HEK293 (cell line): Measurements from ENCODE around the gene PMM1.
"Not testable (repeated sequence)": the region's sequence is repeated elsewhere in the genome, so short reads cannot be mapped to it uniquely, and the experiment has no call there.

Experiments used
- CTCF ChIA-PET: fragments of 350-600 bp; formaldehyde crosslinking; extraction: SDS; loops from one replicate; lab custom pipeline; 2021; ENCODE audit warnings: antibody characterized with exemption; lab: Yijun Ruan, JAX
- POLR2A ChIA-PET: fragments of 300-600 bp; formaldehyde crosslinking; extraction: SDS; loops from one replicate; lab custom pipeline; 2020; ENCODE audit warnings: antibody characterized with exemption, inconsistent platforms; lab: Yijun Ruan, JAX
- H3K27ac ChIP-seq: fragments of 200-500 bp; sonication (Bioruptor generic); 2 replicates; pipeline ENCODE4 v1.5.1; 2014; ENCODE audit warnings: low read depth, low read length, control low read depth, inconsistent platforms; ENCODE audit errors: extremely low read depth
- H3K36me3 ChIP-seq, 2 experiments: fragments of 200-500 bp in 1 of 2; sonication (Bioruptor generic) in 1 of 2; 1 replicate in 1 of 2; 2 replicates in 1 of 2; pipeline ENCODE4 v1.5.1; 2014 to 2017; ENCODE audit warnings: inconsistent platforms in 2 of 2, low read length in 2 of 2; ENCODE audit not compliant: control insufficient read depth in 2 of 2, insufficient read depth in 1 of 2
- H3K4me1 ChIP-seq: fragments of 200-500 bp; sonication (Bioruptor generic); 2 replicates; pipeline ENCODE4 v1.5.1; 2014; ENCODE audit warnings: mild to moderate bottlenecking, low read length, inconsistent platforms; ENCODE audit not compliant: control insufficient read depth, insufficient read depth
- H3K4me3 ChIP-seq: 2 replicates; pipeline ENCODE4 v1.5.1; 2011; ENCODE audit warnings: low read depth, mild to moderate bottlenecking, control low read depth, low read length, moderate library complexity
- H3K9me3 ChIP-seq: fragments of 200-500 bp; sonication (Bioruptor generic); 2 replicates; pipeline ENCODE4 v1.5.1; 2014; ENCODE audit warnings: low read depth, low read length, inconsistent platforms; ENCODE audit not compliant: control insufficient read depth, insufficient read depth
- KLF16 ChIP-seq: fragments of 450-650 bp; formaldehyde crosslinking; IDR thresholded peaks from 2 replicates; pipeline ENCODE4 v1.5.1; 2017; ENCODE audit warnings: missing biosample characterization, missing genetic modification characterization
- MEIS1 ChIP-seq: sonication (generic); formaldehyde crosslinking; IDR thresholded peaks from 2 replicates; pipeline ENCODE4 v1.8.1; 2022; ENCODE audit warnings: missing genetic modification reagents, mild to moderate bottlenecking, borderline replicate concordance
- OVOL3 ChIP-seq: fragments of 450-650 bp; formaldehyde crosslinking; IDR thresholded peaks from 2 replicates; pipeline ENCODE4 v1.5.1; 2016; ENCODE audit warnings: missing biosample characterization, missing genetic modification characterization
- RBAK ChIP-seq: fragments of 450-650 bp; formaldehyde crosslinking; IDR thresholded peaks from 2 replicates; pipeline ENCODE4 v1.5.1; 2016; ENCODE audit warnings: missing biosample characterization, missing genetic modification characterization
- TCF7L2 ChIP-seq: IDR thresholded peaks from 2 replicates; pipeline ENCODE4 v1.6.1; 2011; ENCODE audit warnings: low read depth, mild to moderate bottlenecking, inconsistent platforms, low read length, moderate library complexity, borderline replicate concordance
- ZBTB17 ChIP-seq: fragments of 450-650 bp; formaldehyde crosslinking; IDR thresholded peaks from 2 replicates; pipeline ENCODE4 v1.5.1; 2016; ENCODE audit warnings: missing biosample characterization, missing genetic modification characterization
- ZBTB20 ChIP-seq: fragments of 450-650 bp; formaldehyde crosslinking; IDR thresholded peaks from 2 replicates; pipeline ENCODE4 v1.5.1; 2016; ENCODE audit warnings: missing biosample characterization, missing genetic modification characterization
- ZNF112 ChIP-seq: fragments of 450-650 bp; formaldehyde crosslinking; IDR thresholded peaks from 2 replicates; pipeline ENCODE4 v1.5.0; 2017; ENCODE audit warnings: missing biosample characterization, missing genetic modification characterization
- ZNF121 ChIP-seq: fragments of 450-650 bp; formaldehyde crosslinking; IDR thresholded peaks from 2 replicates; pipeline ENCODE4 v1.5.1; 2016; ENCODE audit warnings: missing biosample characterization, missing genetic modification characterization
- ZNF138 ChIP-seq: fragments of 450-650 bp; formaldehyde crosslinking; IDR thresholded peaks from 2 replicates; pipeline ENCODE4 v1.5.1; 2016; ENCODE audit warnings: missing biosample characterization, missing genetic modification characterization, borderline replicate concordance
- ZNF155 ChIP-seq: fragments of 450-650 bp; formaldehyde crosslinking; IDR thresholded peaks from 2 replicates; pipeline ENCODE4 v1.5.1; 2016; ENCODE audit warnings: missing biosample characterization, missing genetic modification characterization
- ZNF184 ChIP-seq: fragments of 450-650 bp; IDR thresholded peaks from 2 replicates; pipeline ENCODE4 v1.5.1; 2018; ENCODE audit warnings: missing biosample characterization, mild to moderate bottlenecking, missing genetic modification characterization
- ZNF24 ChIP-seq: fragments of 450-650 bp; formaldehyde crosslinking; IDR thresholded peaks from 2 replicates; pipeline ENCODE4 v1.5.1; 2016; ENCODE audit warnings: missing biosample characterization, missing genetic modification characterization
- ZNF366 ChIP-seq: fragments of 450-650 bp; formaldehyde crosslinking; conservative IDR thresholded peaks from 2 replicates; pipeline ENCODE4 v1.5.1; 2016; ENCODE audit warnings: missing biosample characterization, missing genetic modification characterization
- ZNF529 ChIP-seq: fragments of 450-650 bp; formaldehyde crosslinking; IDR thresholded peaks from 2 replicates; pipeline ENCODE4 v1.5.1; 2017; ENCODE audit warnings: missing genetic modification characterization, missing biosample characterization; ENCODE audit not compliant: insufficient replicate concordance
- ZNF610 ChIP-seq: fragments of 450-650 bp; formaldehyde crosslinking; IDR thresholded peaks from 2 replicates; pipeline ENCODE4 v1.5.1; 2016; ENCODE audit warnings: missing biosample characterization, missing genetic modification characterization, borderline replicate concordance
- ZNF654 ChIP-seq: fragments of 450-650 bp; formaldehyde crosslinking; IDR thresholded peaks from 2 replicates; pipeline ENCODE4 v1.5.1; 2016; ENCODE audit warnings: low read depth, missing biosample characterization, missing genetic modification characterization
- ZNF707 ChIP-seq: fragments of 450-650 bp; formaldehyde crosslinking; IDR thresholded peaks from 2 replicates; pipeline ENCODE4 v1.5.1; 2016; ENCODE audit warnings: missing biosample characterization, missing genetic modification characterization
- TF ChIP-seq, protein P1 (sequence below): fragments of 450-650 bp; formaldehyde crosslinking; IDR thresholded peaks from 2 replicates; pipeline ENCODE4 v1.5.1; 2017; ENCODE audit warnings: missing biosample characterization, mild to moderate bottlenecking, missing genetic modification characterization, moderate library complexity
- TF ChIP-seq, protein P2 (sequence below): fragments of 450-650 bp; formaldehyde crosslinking; IDR thresholded peaks from 2 replicates; pipeline ENCODE4 v1.5.1; 2016; ENCODE audit warnings: missing biosample characterization, missing genetic modification characterization
- TF ChIP-seq, protein P3 (sequence below): fragments of 450-650 bp; formaldehyde crosslinking; optimal IDR thresholded peaks from 2 replicates; pipeline ENCODE3; 2016; ENCODE audit warnings: missing biosample characterization, mild to moderate bottlenecking, missing genetic modification characterization
- TF ChIP-seq, protein P4 (sequence below): fragments of 450-650 bp; formaldehyde crosslinking; IDR thresholded peaks from 2 replicates; pipeline ENCODE4 v1.5.1; 2017; ENCODE audit warnings: missing biosample characterization, missing genetic modification characterization

Gene PMM1

GRCh38 chr22:41573677-41574076 is 16.0 kb downstream of the PMM1 start:
- CTCF ChIA-PET, result interaction anchor here (0.6 to 0.8 kb wide), 2 partner anchors 102 to 171 kb away, joined by 3 read pairs; no protein-coding TSS in a partner anchor
- POLR2A ChIA-PET, result interaction anchor here (1.2 to 9.9 kb wide), 4 partner anchors 9 to 47 kb away, joined by 3 to 85 read pairs (median 8); partner anchors contain the start of genes CSDC2, PMM1 and XRCC6
- no peak overlapping the region for H3K4me3 ChIP-seq
- peaks cover 0 to 41% of the 10 kb centered on the region in 2 experiments; a peak in 1 of 3 replicates for H3K36me3 ChIP-seq
- H3K27ac ChIP-seq, result no peak overlapping the region
- H3K9me3 ChIP-seq, result no peaks in the 10 kb centered on the region
- TF ChIP-seq ZBTB17 (no peak), MEIS1 (CRISPR knock-in tag) (no peak), TCF7L2 (no peak), ZNF707 (tag by site-specific recombination) (no peak), ZNF138 (no peak), OVOL3 (tag by site-specific recombination) (no peak), ZNF121 (tag by site-specific recombination) (no peak), ZNF112 (tag by site-specific recombination) (no peak)
- TF ChIP-seq, protein P1, sequence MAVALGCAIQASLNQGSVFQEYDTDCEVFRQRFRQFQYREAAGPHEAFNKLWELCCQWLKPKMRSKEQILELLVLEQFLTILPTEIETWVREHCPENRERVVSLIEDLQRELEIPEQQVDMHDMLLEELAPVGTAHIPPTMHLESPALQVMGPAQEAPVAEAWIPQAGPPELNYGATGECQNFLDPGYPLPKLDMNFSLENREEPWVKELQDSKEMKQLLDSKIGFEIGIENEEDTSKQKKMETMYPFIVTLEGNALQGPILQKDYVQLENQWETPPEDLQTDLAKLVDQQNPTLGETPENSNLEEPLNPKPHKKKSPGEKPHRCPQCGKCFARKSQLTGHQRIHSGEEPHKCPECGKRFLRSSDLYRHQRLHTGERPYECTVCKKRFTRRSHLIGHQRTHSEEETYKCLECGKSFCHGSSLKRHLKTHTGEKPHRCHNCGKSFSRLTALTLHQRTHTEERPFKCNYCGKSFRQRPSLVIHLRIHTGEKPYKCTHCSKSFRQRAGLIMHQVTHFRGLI (tag by site-specific recombination), result no peak
- no peaks in the 10 kb centered on the region for H3K4me1 ChIP-seq

DNA sequence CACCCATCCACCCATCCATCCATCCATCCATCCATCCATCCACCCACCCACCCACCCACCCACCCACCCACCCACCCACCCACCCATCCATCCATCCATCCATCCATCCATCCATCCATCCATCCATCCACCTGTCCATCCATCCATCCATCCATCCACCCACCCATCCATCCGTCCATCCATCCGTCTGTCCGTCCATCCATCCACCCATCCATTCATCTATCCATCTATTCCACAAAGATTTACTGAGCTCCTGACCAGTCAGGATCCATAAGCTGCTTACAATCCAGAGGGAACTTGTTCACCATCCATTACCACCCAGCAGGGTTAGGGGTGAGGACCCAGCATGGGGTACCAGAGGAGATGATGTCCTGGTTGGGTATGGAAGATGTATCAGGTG is 17.3 kb downstream of the PMM1 start:
- H3K36me3 ChIP-seq, result peaks cover 0 to 27% of the 10 kb centered on the region in 2 experiments; a peak in 1 of 3 replicates
- not testable (repeated sequence) for H3K4me1 ChIP-seq, H3K4me3 ChIP-seq, H3K27ac ChIP-seq, H3K9me3 ChIP-seq
- ChIA-PET CTCF (interaction anchor here (0.9 to 1.0 kb wide), 2 partner anchors 24 to 422 kb away, joined by 3 read pairs; no protein-coding TSS in a partner anchor), POLR2A (interaction anchor here (1.2 to 9.9 kb wide), 3 partner anchors 10 to 49 kb away, joined by 3 to 85 read pairs (median 6); partner anchors contain the start of genes PMM1 and XRCC6)
- TF ChIP-seq ZNF366 (tag by site-specific recombination), result peak; percentile 91

GRCh38 chr22:41571786-41572185 is 17.9 kb downstream of the PMM1 start:
- ChIA-PET CTCF (no interaction called here), POLR2A (interaction anchor here (9.9 kb wide), 1 partner anchor 18 kb away, joined by 85 read pairs; the partner anchor contains the start of gene PMM1)
- no peak for TF ChIP-seq ZBTB20
- TF ChIP-seq ZNF610 (tag by site-specific recombination), result no peak
- TF ChIP-seq ZNF24 (tag by site-specific recombination), result no peak
- no peak for TF ChIP-seq ZNF654
- no peak for TF ChIP-seq KLF16 (tag by site-specific recombination)
- TF ChIP-seq RBAK (tag by site-specific recombination), result no peak
- TF ChIP-seq ZNF529 (tag by site-specific recombination), result no peak
- no peak for TF ChIP-seq ZNF184 (tag by site-specific recombination)
- no peak overlapping the region for H3K27ac ChIP-seq
- H3K4me3 ChIP-seq, result no peak overlapping the region
- H3K4me1 ChIP-seq, result no peaks in the 10 kb centered on the region
- peaks cover 0 to 22% of the 10 kb centered on the region in 2 experiments; a peak in 1 of 3 replicates for H3K36me3 ChIP-seq
- no peaks in the 10 kb centered on the region for H3K9me3 ChIP-seq

DNA sequence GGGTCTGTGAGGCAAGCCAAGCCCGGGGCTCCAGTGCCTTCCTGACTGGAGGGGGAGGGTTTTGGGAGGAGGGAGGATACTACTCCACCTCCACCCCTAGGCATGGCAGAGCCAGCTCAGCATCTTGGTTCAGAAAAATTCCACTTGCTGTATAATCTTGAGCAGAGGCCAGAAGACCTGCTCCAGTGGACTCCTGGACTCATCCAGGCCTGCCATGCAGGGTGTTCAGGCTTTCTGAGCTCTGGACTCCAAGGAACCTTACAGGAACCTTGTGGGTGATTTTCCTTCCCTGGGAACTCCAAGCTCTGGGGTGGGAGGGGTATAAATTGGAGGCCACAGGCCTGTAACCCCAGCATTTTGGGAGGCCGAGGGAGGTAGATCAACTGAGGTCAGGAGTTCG is 19.4 kb downstream of the PMM1 start:
- Histone ChIP-seq H3K4me3 (no peak overlapping the region), H3K4me1 (no peaks in the 10 kb centered on the region; the same call in 1 of the 2 replicates), H3K9me3 (no peaks in the 10 kb centered on the region), H3K27ac (no peak overlapping the region)
- CTCF ChIA-PET, result interaction anchor here (1.0 kb wide), 1 partner anchor 37 kb away, joined by 3 read pairs; no protein-coding TSS in a partner anchor
- POLR2A ChIA-PET, result interaction anchor here (0.5 to 1.5 kb wide), 6 partner anchors 9 to 303 kb away, joined by 3 to 9 read pairs (median 4); partner anchors contain the start of genes CSDC2 and PMM1
- TF ChIP-seq, protein P2, sequence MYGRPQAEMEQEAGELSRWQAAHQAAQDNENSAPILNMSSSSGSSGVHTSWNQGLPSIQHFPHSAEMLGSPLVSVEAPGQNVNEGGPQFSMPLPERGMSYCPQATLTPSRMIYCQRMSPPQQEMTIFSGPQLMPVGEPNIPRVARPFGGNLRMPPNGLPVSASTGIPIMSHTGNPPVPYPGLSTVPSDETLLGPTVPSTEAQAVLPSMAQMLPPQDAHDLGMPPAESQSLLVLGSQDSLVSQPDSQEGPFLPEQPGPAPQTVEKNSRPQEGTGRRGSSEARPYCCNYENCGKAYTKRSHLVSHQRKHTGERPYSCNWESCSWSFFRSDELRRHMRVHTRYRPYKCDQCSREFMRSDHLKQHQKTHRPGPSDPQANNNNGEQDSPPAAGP (tag by site-specific recombination), result no peak
- TF ChIP-seq ZNF155 (tag by site-specific recombination), result no peak
- TF ChIP-seq, protein P3, sequence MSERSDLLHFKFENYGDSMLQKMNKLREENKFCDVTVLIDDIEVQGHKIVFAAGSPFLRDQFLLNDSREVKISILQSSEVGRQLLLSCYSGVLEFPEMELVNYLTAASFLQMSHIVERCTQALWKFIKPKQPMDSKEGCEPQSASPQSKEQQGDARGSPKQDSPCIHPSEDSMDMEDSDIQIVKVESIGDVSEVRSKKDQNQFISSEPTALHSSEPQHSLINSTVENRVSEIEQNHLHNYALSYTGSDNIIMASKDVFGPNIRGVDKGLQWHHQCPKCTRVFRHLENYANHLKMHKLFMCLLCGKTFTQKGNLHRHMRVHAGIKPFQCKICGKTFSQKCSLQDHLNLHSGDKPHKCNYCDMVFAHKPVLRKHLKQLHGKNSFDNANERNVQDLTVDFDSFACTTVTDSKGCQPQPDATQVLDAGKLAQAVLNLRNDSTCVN (tag by site-specific recombination), result no peak
- TF ChIP-seq, protein P4, sequence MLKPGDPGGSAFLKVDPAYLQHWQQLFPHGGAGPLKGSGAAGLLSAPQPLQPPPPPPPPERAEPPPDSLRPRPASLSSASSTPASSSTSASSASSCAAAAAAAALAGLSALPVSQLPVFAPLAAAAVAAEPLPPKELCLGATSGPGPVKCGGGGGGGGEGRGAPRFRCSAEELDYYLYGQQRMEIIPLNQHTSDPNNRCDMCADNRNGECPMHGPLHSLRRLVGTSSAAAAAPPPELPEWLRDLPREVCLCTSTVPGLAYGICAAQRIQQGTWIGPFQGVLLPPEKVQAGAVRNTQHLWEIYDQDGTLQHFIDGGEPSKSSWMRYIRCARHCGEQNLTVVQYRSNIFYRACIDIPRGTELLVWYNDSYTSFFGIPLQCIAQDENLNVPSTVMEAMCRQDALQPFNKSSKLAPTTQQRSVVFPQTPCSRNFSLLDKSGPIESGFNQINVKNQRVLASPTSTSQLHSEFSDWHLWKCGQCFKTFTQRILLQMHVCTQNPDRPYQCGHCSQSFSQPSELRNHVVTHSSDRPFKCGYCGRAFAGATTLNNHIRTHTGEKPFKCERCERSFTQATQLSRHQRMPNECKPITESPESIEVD (tag by site-specific recombination), result no peak
- TF ChIP-seq, all 188 proteins: peak for 0
- peaks cover 0 to 7% of the 10 kb centered on the region in 2 experiments; a peak in 1 of 3 replicates for H3K36me3 ChIP-seq
